HepG2 (cell line): Measurements from ENCODE around the gene CHID1. TPM values are rescaled to one million over a fixed set of nuclear protein-coding genes. Genes with fewer than 3 reads are reported as not detected.

ENCODE experiments used
- CAMTA2 ChIP-seq: sonication (generic); formaldehyde crosslinking; IDR thresholded peaks from 2 replicates; pipeline ENCODE4 v1.4.0; 2020; ENCODE audit warnings: mild to moderate bottlenecking, missing genetic modification reagents, borderline replicate concordance
- FOXM1 ChIP-seq: sonication (generic); formaldehyde crosslinking; IDR thresholded peaks from 2 replicates; pipeline ENCODE4 v1.5.0; 2020; ENCODE audit warnings: missing genetic modification reagents
- HNRNPL ChIP-seq: fragments of 200-400 bp; formaldehyde crosslinking; IDR thresholded peaks from 2 replicates; pipeline ENCODE4 v1.6.1; 2017; ENCODE audit warnings: mild to moderate bottlenecking, low read depth, low read length
- JDP2 ChIP-seq: sonication (generic); formaldehyde crosslinking; IDR thresholded peaks from 2 replicates; pipeline ENCODE4 v1.8.1; 2022; ENCODE audit warnings: missing genetic modification reagents, borderline replicate concordance
- KLF13 ChIP-seq: sonication (generic); formaldehyde crosslinking; IDR thresholded peaks from 2 replicates; pipeline ENCODE4 v1.4.0; 2020; ENCODE audit warnings: mild to moderate bottlenecking, missing genetic modification reagents
- MTF2 ChIP-seq: sonication (generic); formaldehyde crosslinking; IDR thresholded peaks from 2 replicates; pipeline ENCODE4 v1.5.0; 2020; ENCODE audit warnings: missing genetic modification reagents, borderline replicate concordance
- PPARG ChIP-seq: conservative IDR thresholded peaks from 2 replicates; pipeline ENCODE4 v1.6.1; 2016; ENCODE audit warnings: missing biosample characterization, missing genetic modification reagents
- REXO4 ChIP-seq: sonication (generic); formaldehyde crosslinking; IDR thresholded peaks from 2 replicates; pipeline ENCODE4 v1.8.0; 2022; ENCODE audit warnings: missing genetic modification reagents, mild to moderate bottlenecking, borderline replicate concordance
- SRSF4 ChIP-seq: fragments of 200-400 bp; formaldehyde crosslinking; IDR thresholded peaks from one replicate; pipeline ENCODE4 v1.6.1; 2018; ENCODE audit warnings: mild to moderate bottlenecking, low read depth, low read length, moderate library complexity; ENCODE audit not compliant: poor library complexity, severe bottlenecking
- ZBTB7B ChIP-seq: sonication (generic); formaldehyde crosslinking; IDR thresholded peaks from 2 replicates; pipeline ENCODE4 v1.4.0; 2020; ENCODE audit warnings: missing genetic modification reagents
- ZNF143 ChIP-seq: sonication (generic); formaldehyde crosslinking; IDR thresholded peaks from 2 replicates; pipeline ENCODE4 v1.4.0; 2020; ENCODE audit warnings: missing genetic modification reagents
- ZNF441 ChIP-seq: sonication (generic); formaldehyde crosslinking; IDR thresholded peaks from 2 replicates; pipeline ENCODE4 v1.7.0; 2021; ENCODE audit warnings: missing genetic modification reagents, borderline replicate concordance
- ZNF468 ChIP-seq: sonication (generic); formaldehyde crosslinking; IDR thresholded peaks from 2 replicates; pipeline ENCODE4 v1.8.0; 2022; ENCODE audit warnings: mild to moderate bottlenecking, moderate library complexity, missing genetic modification reagents
- ZNF530 ChIP-seq: sonication (generic); formaldehyde crosslinking; IDR thresholded peaks from 2 replicates; pipeline ENCODE4 v1.5.0; 2020; ENCODE audit warnings: low read depth, mild to moderate bottlenecking, missing genetic modification reagents
- ZNF572 ChIP-seq: sonication (generic); formaldehyde crosslinking; IDR thresholded peaks from 2 replicates; pipeline ENCODE4 v1.5.1; 2020; ENCODE audit warnings: mild to moderate bottlenecking, missing genetic modification reagents
- ZNF577 ChIP-seq: sonication (generic); formaldehyde crosslinking; IDR thresholded peaks from 2 replicates; pipeline ENCODE4 v1.4.0; 2020; ENCODE audit warnings: mild to moderate bottlenecking, low read depth, missing genetic modification reagents, borderline replicate concordance
- ZNF660 ChIP-seq: sonication (generic); formaldehyde crosslinking; IDR thresholded peaks from 2 replicates; pipeline ENCODE4 v1.5.1; 2020; ENCODE audit warnings: mild to moderate bottlenecking, low read depth, missing genetic modification reagents, borderline replicate concordance
- ZNF773 ChIP-seq: sonication (generic); formaldehyde crosslinking; IDR thresholded peaks from 2 replicates; pipeline ENCODE4 v1.4.0; 2020; ENCODE audit warnings: missing genetic modification reagents, borderline replicate concordance
- polyA plus RNA-seq, 8 experiments: library from polyadenylated mRNA; depleted of rRNA in 3 of 8; stranded (reverse) in 7 of 8; unstranded in 1 of 8; fragments of >200 nt; fragmentation: Illumina TruSeq in 4 of 8; extraction: Trizol in 4 of 8; gene quantifications; 2 replicates each; pipeline versions ENCODE4 v1.2.1 to v1.2.3, GENCODE V29; 2011 to 2016; ENCODE audit warnings: low read depth in 4 of 8, missing spikeins in 1 of 8, mixed read lengths in 1 of 8; ENCODE audit not compliant: insufficient read depth in 1 of 8
- total RNA-seq, 5 experiments: library from RNA; depleted of rRNA; stranded (reverse); fragments of >200 nt; fragmentation: Illumina TruSeq; extraction: Trizol; gene quantifications; 2 replicates each; pipeline ENCODE4 v1.2.3, GENCODE V29; 2016; ENCODE audit warnings: low read depth in 1 of 5
- TF ChIP-seq, protein P1 (sequence below): sonication (generic); formaldehyde crosslinking; IDR thresholded peaks from 2 replicates; pipeline ENCODE4 v1.4.0; 2020; ENCODE audit warnings: missing genetic modification reagents, borderline replicate concordance
- TF ChIP-seq, protein P2 (sequence below): IDR thresholded peaks from 2 replicates; pipeline ENCODE4 v1.6.1; 2016
- TF ChIP-seq, protein P3 (sequence below): sonication (generic); formaldehyde crosslinking; IDR thresholded peaks from 2 replicates; pipeline ENCODE4 v1.4.0; 2020; ENCODE audit warnings: missing genetic modification reagents, borderline replicate concordance
- TF ChIP-seq, protein P4 (sequence below): sonication (generic); formaldehyde crosslinking; IDR thresholded peaks from 2 replicates; pipeline ENCODE4 v1.5.1; 2020; ENCODE audit warnings: mild to moderate bottlenecking, missing genetic modification reagents, moderate library complexity

Gene CHID1
- total and polyA plus RNA-seq, 2 of the 13 experiments (the other 11 are each of a cell fraction or from before 2014, with no cell fraction given): 65.1 to 93.6 TPM

DNA sequence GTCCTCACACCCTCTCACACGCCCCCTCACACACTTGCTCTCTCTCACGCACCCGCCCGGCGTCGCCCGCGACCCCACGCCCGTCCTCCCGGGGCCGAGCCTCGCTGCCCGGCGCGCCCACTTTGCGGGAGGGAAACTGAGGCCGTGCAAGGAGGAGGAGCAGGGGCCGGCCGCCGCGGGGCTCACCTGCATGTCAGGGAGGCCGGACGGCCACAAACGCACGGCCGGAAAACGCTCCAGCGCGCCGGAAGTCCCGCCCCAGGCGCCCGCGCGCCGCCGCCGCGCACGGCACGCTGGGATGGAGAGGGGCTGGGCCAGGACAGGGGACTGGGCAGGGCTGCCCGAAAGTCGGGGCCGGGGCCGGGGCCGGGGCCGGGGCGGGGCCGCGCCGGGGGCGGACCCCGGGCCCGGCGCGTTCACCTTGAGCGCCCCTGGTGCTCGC lies at the start of gene CHID1 (continued):
- TF ChIP-seq, protein P1, sequence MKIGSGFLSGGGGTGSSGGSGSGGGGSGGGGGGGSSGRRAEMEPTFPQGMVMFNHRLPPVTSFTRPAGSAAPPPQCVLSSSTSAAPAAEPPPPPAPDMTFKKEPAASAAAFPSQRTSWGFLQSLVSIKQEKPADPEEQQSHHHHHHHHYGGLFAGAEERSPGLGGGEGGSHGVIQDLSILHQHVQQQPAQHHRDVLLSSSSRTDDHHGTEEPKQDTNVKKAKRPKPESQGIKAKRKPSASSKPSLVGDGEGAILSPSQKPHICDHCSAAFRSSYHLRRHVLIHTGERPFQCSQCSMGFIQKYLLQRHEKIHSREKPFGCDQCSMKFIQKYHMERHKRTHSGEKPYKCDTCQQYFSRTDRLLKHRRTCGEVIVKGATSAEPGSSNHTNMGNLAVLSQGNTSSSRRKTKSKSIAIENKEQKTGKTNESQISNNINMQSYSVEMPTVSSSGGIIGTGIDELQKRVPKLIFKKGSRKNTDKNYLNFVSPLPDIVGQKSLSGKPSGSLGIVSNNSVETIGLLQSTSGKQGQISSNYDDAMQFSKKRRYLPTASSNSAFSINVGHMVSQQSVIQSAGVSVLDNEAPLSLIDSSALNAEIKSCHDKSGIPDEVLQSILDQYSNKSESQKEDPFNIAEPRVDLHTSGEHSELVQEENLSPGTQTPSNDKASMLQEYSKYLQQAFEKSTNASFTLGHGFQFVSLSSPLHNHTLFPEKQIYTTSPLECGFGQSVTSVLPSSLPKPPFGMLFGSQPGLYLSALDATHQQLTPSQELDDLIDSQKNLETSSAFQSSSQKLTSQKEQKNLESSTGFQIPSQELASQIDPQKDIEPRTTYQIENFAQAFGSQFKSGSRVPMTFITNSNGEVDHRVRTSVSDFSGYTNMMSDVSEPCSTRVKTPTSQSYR: no peak
- TF ChIP-seq HNRNPL (no peak), ZNF143 (CRISPR knock-in tag) (peak; percentile 86), ZNF660 (CRISPR knock-in tag) (no peak), ZNF773 (CRISPR knock-in tag) (no peak), CAMTA2 (CRISPR knock-in tag) (no peak), ZNF441 (CRISPR knock-in tag) (no peak), ZNF468 (CRISPR knock-in tag) (no peak), ZNF577 (CRISPR knock-in tag) (no peak), REXO4 (CRISPR knock-in tag) (no peak), ZBTB7B (no peak), ZNF530 (CRISPR knock-in tag) (no peak), SRSF4 (no peak), PPARG (CRISPR knock-in tag) (no peak; the same call in 1 of the 2 replicates), KLF13 (CRISPR knock-in tag) (peak; percentile 74; the same call in 1 of the 2 replicates), MTF2 (CRISPR knock-in tag) (no peak), JDP2 (no peak), ZNF572 (CRISPR knock-in tag) (no peak), FOXM1 (no peak)
- TF ChIP-seq, protein P2, sequence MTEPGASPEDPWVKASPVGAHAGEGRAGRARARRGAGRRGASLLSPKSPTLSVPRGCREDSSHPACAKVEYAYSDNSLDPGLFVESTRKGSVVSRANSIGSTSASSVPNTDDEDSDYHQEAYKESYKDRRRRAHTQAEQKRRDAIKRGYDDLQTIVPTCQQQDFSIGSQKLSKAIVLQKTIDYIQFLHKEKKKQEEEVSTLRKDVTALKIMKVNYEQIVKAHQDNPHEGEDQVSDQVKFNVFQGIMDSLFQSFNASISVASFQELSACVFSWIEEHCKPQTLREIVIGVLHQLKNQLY: no peak
- TF ChIP-seq, protein P3, sequence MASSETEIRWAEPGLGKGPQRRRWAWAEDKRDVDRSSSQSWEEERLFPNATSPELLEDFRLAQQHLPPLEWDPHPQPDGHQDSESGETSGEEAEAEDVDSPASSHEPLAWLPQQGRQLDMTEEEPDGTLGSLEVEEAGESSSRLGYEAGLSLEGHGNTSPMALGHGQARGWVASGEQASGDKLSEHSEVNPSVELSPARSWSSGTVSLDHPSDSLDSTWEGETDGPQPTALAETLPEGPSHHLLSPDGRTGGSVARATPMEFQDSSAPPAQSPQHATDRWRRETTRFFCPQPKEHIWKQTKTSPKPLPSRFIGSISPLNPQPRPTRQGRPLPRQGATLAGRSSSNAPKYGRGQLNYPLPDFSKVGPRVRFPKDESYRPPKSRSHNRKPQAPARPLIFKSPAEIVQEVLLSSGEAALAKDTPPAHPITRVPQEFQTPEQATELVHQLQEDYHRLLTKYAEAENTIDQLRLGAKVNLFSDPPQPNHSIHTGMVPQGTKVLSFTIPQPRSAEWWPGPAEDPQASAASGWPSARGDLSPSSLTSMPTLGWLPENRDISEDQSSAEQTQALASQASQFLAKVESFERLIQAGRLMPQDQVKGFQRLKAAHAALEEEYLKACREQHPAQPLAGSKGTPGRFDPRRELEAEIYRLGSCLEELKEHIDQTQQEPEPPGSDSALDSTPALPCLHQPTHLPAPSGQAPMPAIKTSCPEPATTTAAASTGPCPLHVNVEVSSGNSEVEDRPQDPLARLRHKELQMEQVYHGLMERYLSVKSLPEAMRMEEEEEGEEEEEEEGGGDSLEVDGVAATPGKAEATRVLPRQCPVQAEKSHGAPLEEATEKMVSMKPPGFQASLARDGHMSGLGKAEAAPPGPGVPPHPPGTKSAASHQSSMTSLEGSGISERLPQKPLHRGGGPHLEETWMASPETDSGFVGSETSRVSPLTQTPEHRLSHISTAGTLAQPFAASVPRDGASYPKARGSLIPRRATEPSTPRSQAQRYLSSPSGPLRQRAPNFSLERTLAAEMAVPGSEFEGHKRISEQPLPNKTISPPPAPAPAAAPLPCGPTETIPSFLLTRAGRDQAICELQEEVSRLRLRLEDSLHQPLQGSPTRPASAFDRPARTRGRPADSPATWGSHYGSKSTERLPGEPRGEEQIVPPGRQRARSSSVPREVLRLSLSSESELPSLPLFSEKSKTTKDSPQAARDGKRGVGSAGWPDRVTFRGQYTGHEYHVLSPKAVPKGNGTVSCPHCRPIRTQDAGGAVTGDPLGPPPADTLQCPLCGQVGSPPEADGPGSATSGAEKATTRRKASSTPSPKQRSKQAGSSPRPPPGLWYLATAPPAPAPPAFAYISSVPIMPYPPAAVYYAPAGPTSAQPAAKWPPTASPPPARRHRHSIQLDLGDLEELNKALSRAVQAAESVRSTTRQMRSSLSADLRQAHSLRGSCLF: no peak
- TF ChIP-seq, protein P4, sequence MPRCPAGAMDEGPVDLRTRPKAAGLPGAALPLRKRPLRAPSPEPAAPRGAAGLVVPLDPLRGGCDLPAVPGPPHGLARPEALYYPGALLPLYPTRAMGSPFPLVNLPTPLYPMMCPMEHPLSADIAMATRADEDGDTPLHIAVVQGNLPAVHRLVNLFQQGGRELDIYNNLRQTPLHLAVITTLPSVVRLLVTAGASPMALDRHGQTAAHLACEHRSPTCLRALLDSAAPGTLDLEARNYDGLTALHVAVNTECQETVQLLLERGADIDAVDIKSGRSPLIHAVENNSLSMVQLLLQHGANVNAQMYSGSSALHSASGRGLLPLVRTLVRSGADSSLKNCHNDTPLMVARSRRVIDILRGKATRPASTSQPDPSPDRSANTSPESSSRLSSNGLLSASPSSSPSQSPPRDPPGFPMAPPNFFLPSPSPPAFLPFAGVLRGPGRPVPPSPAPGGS (CRISPR knock-in tag): no peak
